Measurements from ENCODE around the gene ASTN2. TPM values are rescaled to one million over a fixed set of nuclear protein-coding genes. Genes with fewer than 3 reads are reported as not detected.

Gene ASTN2
- total and polyA plus RNA-seq, 4 donors: 0.57 to 2.9 (median 1.4) TPM

GRCh38 chr9:117234103-117234502 lies 180.8 kb downstream of the ASTN2 start:
- TF ChIP-seq HNF4A (conservative IDR thresholded peaks at IDR 0.05): no peak
- no peak for TF ChIP-seq JUND (IDR thresholded peaks at IDR 0.05)
- TF ChIP-seq RXRA (IDR thresholded peaks at IDR 0.05): no peak
- no peak for TF ChIP-seq TAF1 (conservative IDR thresholded peaks at IDR 0.05)
- TF ChIP-seq FOXA1 (IDR thresholded peaks at IDR 0.05): no peak
- TF ChIP-seq HNF4G (IDR thresholded peaks at IDR 0.05): no peak
- TF ChIP-seq ATF3 (IDR thresholded peaks at IDR 0.05): no peak
- TF ChIP-seq GABPA (IDR thresholded peaks at IDR 0.05 in 1 of 2, conservative IDR thresholded peaks at IDR 0.05 in 1 of 2): no peak
- TF ChIP-seq ZBTB33 (IDR thresholded peaks at IDR 0.05): no peak
- no peak for TF ChIP-seq SP1 (IDR thresholded peaks at IDR 0.05)
- no peak for TF ChIP-seq YY1 (IDR thresholded peaks at IDR 0.05)
- TF ChIP-seq MAX (IDR thresholded peaks at IDR 0.05): no peak
- no peak for TF ChIP-seq EGR1 (IDR thresholded peaks at IDR 0.05; ENCODE audit: low read depth in 2 of 2)
- TF ChIP-seq REST (IDR thresholded peaks at IDR 0.05): no peak
- no peak for TF ChIP-seq NR2F2 (IDR thresholded peaks at IDR 0.05)
- no peak for TF ChIP-seq FOXA2 (IDR thresholded peaks at IDR 0.05)
- TF ChIP-seq CTCF (IDR thresholded peaks at IDR 0.05; ENCODE audit: low read depth, low read length, missing input control): no peak
- Histone ChIP-seq H3K9me3 (ENCODE audit: control insufficient read depth in 4 of 4, low read length in 3 of 4) (no peaks in the 10 kb centered on the region), H3K27me3 (ENCODE audit: control insufficient read depth in 4 of 4, insufficient read depth in 4 of 4, low read length in 3 of 4) (peaks cover 0 to 3% (median 0%) of the 10 kb centered on the region in 4 donors), H3K4me3 (ENCODE audit: low read depth in 1 of 3, low read length in 3 of 3) (no peak overlapping the region), H3K27ac (ENCODE audit: low read depth in 1 of 2, low read length in 2 of 2) (no peak overlapping the region), H3K4me1 (ENCODE audit: control insufficient read depth in 4 of 4, insufficient read depth in 4 of 4, low read length in 3 of 4) (no peaks in the 10 kb centered on the region), H3K36me3 (ENCODE audit: control insufficient read depth in 4 of 4, insufficient read depth in 3 of 4, low read depth in 1 of 4, low read length in 3 of 4) (no peaks in the 10 kb centered on the region), H3K9ac (ENCODE audit: low read depth in 1 of 2, low read length in 2 of 2) (no peak overlapping the region)
- WGBS: 64% methylated on average over 6 of the region's 6 CpGs
- DNase-seq (ENCODE audit: low spot score): no peak

GRCh38 chr9:117233016-117233415 lies 181.8 kb downstream of the ASTN2 start:
- WGBS: 57% methylated on average over 4 of the region's 4 CpGs
- Histone ChIP-seq H3K4me1 (ENCODE audit: control insufficient read depth in 4 of 4, insufficient read depth in 4 of 4, low read length in 3 of 4) (no peaks in the 10 kb centered on the region), H3K4me3 (ENCODE audit: low read depth in 1 of 3, low read length in 3 of 3) (no peak overlapping the region), H3K36me3 (ENCODE audit: control insufficient read depth in 4 of 4, insufficient read depth in 3 of 4, low read depth in 1 of 4, low read length in 3 of 4) (no peaks in the 10 kb centered on the region), H3K9ac (ENCODE audit: low read depth in 1 of 2, low read length in 2 of 2) (no peak overlapping the region), H3K9me3 (ENCODE audit: control insufficient read depth in 4 of 4, low read length in 3 of 4) (no peaks in the 10 kb centered on the region), H3K27me3 (ENCODE audit: control insufficient read depth in 4 of 4, insufficient read depth in 4 of 4, low read length in 3 of 4) (peaks cover 0 to 3% (median 0%) of the 10 kb centered on the region in 4 donors), H3K27ac (ENCODE audit: low read depth in 1 of 2, low read length in 2 of 2) (no peak overlapping the region)
- DNase-seq (ENCODE audit: low spot score): no peak
- TF ChIP-seq JUND (IDR thresholded peaks at IDR 0.05) (no peak), SP1 (IDR thresholded peaks at IDR 0.05) (no peak), GABPA (IDR thresholded peaks at IDR 0.05 in 1 of 2, conservative IDR thresholded peaks at IDR 0.05 in 1 of 2) (no peak), FOXA2 (IDR thresholded peaks at IDR 0.05) (no peak), REST (IDR thresholded peaks at IDR 0.05) (no peak), EGR1 (IDR thresholded peaks at IDR 0.05; ENCODE audit: low read depth in 2 of 2) (no peak), CTCF (IDR thresholded peaks at IDR 0.05; ENCODE audit: low read depth, low read length, missing input control) (no peak), NR2F2 (IDR thresholded peaks at IDR 0.05) (no peak), HNF4A (conservative IDR thresholded peaks at IDR 0.05) (no peak)

Data from liver (tissue), 9 donors.